GM19324 (cell line): ENCODE measurements around the gene KLF2.
"Not testable (repeated sequence)": the region's sequence is repeated elsewhere in the genome, so short reads cannot be mapped to it uniquely, and the experiment has no call there.

Experiments used
- ATAC-seq: cut with Tn5 transposase; IDR thresholded peaks from one replicate; pipeline ENCODE4 v1.9.1; 2021; ENCODE audit warnings: mild to moderate bottlenecking, moderate library complexity; ENCODE audit not compliant: unreplicated experiment, low FRiP score

Gene KLF2

GRCh38 chr19:16335226-16335625 lies 10.6 kb downstream of the KLF2 start:
- ATAC-seq, result no peak

GRCh38 chr19:16336571-16336970 lies 11.9 kb downstream of the KLF2 start:
- ATAC-seq, result no peak

GRCh38 chr19:16337809-16338469 lies 13.3 kb downstream of the KLF2 start:
- no peak for ATAC-seq

- no peak for ATAC-seq
These were observed 14.1 kb downstream of the KLF2 start for GRCh38 chr19:16338470-16339360.

GRCh38 chr19:16339361-16339725 lies 14.7 kb downstream of the KLF2 start:
- ATAC-seq, result no peak

- no peak for ATAC-seq
These were observed 15.5 kb downstream of the KLF2 start for GRCh38 chr19:16340092-16340491.

GRCh38 chr19:16340654-16341053 lies 16.0 kb downstream of the KLF2 start:
- no peak for ATAC-seq

- peak; percentile 60 for ATAC-seq
These were observed 17.5 kb downstream of the KLF2 start for GRCh38 chr19:16342002-16342715.

GRCh38 chr19:16343156-16343555 lies 18.5 kb downstream of the KLF2 start:
- ATAC-seq, result no peak

- ATAC-seq, result no peak
These were observed 20.8 kb downstream of the KLF2 start for GRCh38 chr19:16345457-16345856.

GRCh38 chr19:16347099-16347498 lies 22.5 kb downstream of the KLF2 start:
- not testable (repeated sequence) for ATAC-seq

GRCh38 chr19:16347706-16348105 lies 23.1 kb downstream of the KLF2 start:
- no peak for ATAC-seq

- ATAC-seq, result no peak
These were observed 25.0 kb downstream of the KLF2 start for GRCh38 chr19:16349551-16350152.

GRCh38 chr19:16351133-16351809 lies 26.6 kb downstream of the KLF2 start:
- no peak for ATAC-seq

GRCh38 chr19:16355293-16356043 lies 30.8 kb downstream of the KLF2 start:
- no peak for ATAC-seq

- no peak for ATAC-seq
These were observed 33.8 kb downstream of the KLF2 start for GRCh38 chr19:16358456-16358855.

GRCh38 chr19:16359074-16359473 lies 34.4 kb downstream of the KLF2 start:
- ATAC-seq, result no peak

- ATAC-seq, result no peak
These were observed 35.3 kb downstream of the KLF2 start for GRCh38 chr19:16359964-16360363.

GRCh38 chr19:16360738-16361137 lies 36.1 kb downstream of the KLF2 start:
- no peak for ATAC-seq

- no peak for ATAC-seq
These were observed 36.6 kb downstream of the KLF2 start for GRCh38 chr19:16361254-16361653.
